Calu3 (cell line): ENCODE results near the gene OR13J1. TPM values are rescaled to one million over a fixed set of nuclear protein-coding genes. Genes with fewer than 3 reads are reported as not detected.
"Not testable (repeated sequence)": the region's sequence is repeated elsewhere in the genome, so short reads cannot be mapped to it uniquely, and the experiment has no call there.

Source experiments
- BruUV-seq: library from RNA; stranded (reverse); fragments of 400-500 nt; replicated peaks from 2 replicates; lab custom pipeline; 2021; lab: Mats Ljungman, UMichigan
- CTCF ChIA-PET: fragments of 300-600 bp; sonication (Branson Sonifier 250); formaldehyde crosslinking; loops from one replicate; lab custom pipeline; 2022; ENCODE audit warnings: antibody characterized with exemption; lab: Charles Lee
- DNase-seq: peaks from one replicate; pipeline ENCODE4 v3.0.0; 2022
- H3K27ac Mint-ChIP-seq: one replicate; pipeline ENCODE4 v1.8.0; 2022; ENCODE audit warnings: mixed read lengths; ENCODE audit not compliant: unreplicated experiment
- H3K27me3 Mint-ChIP-seq: one replicate; pipeline ENCODE4 v1.8.0; 2022; ENCODE audit warnings: mixed read lengths; ENCODE audit not compliant: unreplicated experiment
- H3K36me3 Mint-ChIP-seq: one replicate; pipeline ENCODE4 v1.8.0; 2022; ENCODE audit warnings: mild to moderate bottlenecking, moderate library complexity, mixed read lengths; ENCODE audit not compliant: insufficient read depth, unreplicated experiment
- H3K4me1 Mint-ChIP-seq: one replicate; pipeline ENCODE4 v1.8.0; 2022; ENCODE audit warnings: mild to moderate bottlenecking, low read depth, mixed read lengths; ENCODE audit not compliant: unreplicated experiment
- H3K4me3 Mint-ChIP-seq: one replicate; pipeline ENCODE4 v1.8.0; 2022; ENCODE audit warnings: mild to moderate bottlenecking, low read depth, moderate library complexity, mixed read lengths; ENCODE audit not compliant: unreplicated experiment
- H3K9me3 Mint-ChIP-seq: one replicate; pipeline ENCODE4 v1.8.0; 2022; ENCODE audit warnings: low read depth, mixed read lengths; ENCODE audit not compliant: unreplicated experiment
- CTCF ChIP-seq: fragments of 200-600 bp; IDR thresholded peaks from one replicate; pipeline ENCODE4 v1.8.0; 2022; ENCODE audit warnings: antibody characterized with exemption; ENCODE audit not compliant: unreplicated experiment
- intact Hi-C: fragments of 100-400 bp; cut with micrococcal nuclease; formaldehyde crosslinking; loops from one replicate; pipeline ENCODE4 v1.10.0; 2022; ENCODE audit not compliant: unreplicated experiment
- total RNA-seq: library from RNA; stranded (reverse); gene quantifications from 2 replicates; pipeline ENCODE4 v1.2.3, GENCODE V29; 2022

Gene OR13J1
- total RNA-seq, 1 experiment from 2014 or later = not detected

GRCh38 chr9:35915681-35916294, 45.6 kb upstream of the OR13J1 start:
- CTCF ChIA-PET = no interaction called here
- Mint-ChIP-seq H3K9me3 (no peaks in the 10 kb centered on the region), H3K36me3 (no peaks in the 10 kb centered on the region), H3K27me3 (no peaks in the 10 kb centered on the region), H3K4me3 (no peak overlapping the region), H3K27ac (no peak overlapping the region), H3K4me1 (peaks cover 3% of the 10 kb centered on the region)
- DNase-seq = no peak
- intact Hi-C loops = no loop called here
- BruUV-seq = no TSS peak
- no peak for TF ChIP-seq CTCF

- Mint-ChIP-seq H3K36me3 (no peaks in the 10 kb centered on the region), H3K27me3 (no peaks in the 10 kb centered on the region), H3K9me3 (no peaks in the 10 kb centered on the region), H3K27ac (no peak overlapping the region), H3K4me3 (no peak overlapping the region), H3K4me1 (peaks cover 8% of the 10 kb centered on the region)
- CTCF ChIA-PET = no interaction called here
- no TSS peak for BruUV-seq
- intact Hi-C loops = no loop called here
- peak; percentile 21 for DNase-seq
- no peak for TF ChIP-seq CTCF
Measured at GRCh38 chr9:35914301-35914807, 44.2 kb upstream of the OR13J1 start.

- DNase-seq, BruUV-seq, intact Hi-C loops, CTCF ChIA-PET, H3K9me3 Mint-ChIP-seq, H3K27me3 Mint-ChIP-seq, H3K4me3 Mint-ChIP-seq, H3K36me3 Mint-ChIP-seq, H3K27ac Mint-ChIP-seq: not testable (repeated sequence)
- H3K4me1 Mint-ChIP-seq = peaks cover 16% of the 10 kb centered on the region
Measured at GRCh38 chr9:35913429-35913828, 43.2 kb upstream of the OR13J1 start.

- no peak for TF ChIP-seq CTCF
- no peaks in the 10 kb centered on the region for H3K27me3 Mint-ChIP-seq
- intact Hi-C loops = no loop called here
- H3K36me3 Mint-ChIP-seq = no peaks in the 10 kb centered on the region
- no peak for DNase-seq
- H3K27ac Mint-ChIP-seq = no peak overlapping the region
- H3K4me3 Mint-ChIP-seq = no peak overlapping the region
- H3K4me1 Mint-ChIP-seq = peaks cover 21% of the 10 kb centered on the region
- BruUV-seq = no TSS peak
- H3K9me3 Mint-ChIP-seq = no peaks in the 10 kb centered on the region
- CTCF ChIA-PET = no interaction called here
Measured at GRCh38 chr9:35912791-35913400, 42.7 kb upstream of the OR13J1 start.

- CTCF ChIA-PET = interaction anchor here (1.3 kb wide), 1 partner anchor 121 kb away, joined by 3 read pairs; no protein-coding TSS in a partner anchor
- Mint-ChIP-seq H3K27ac (no peak overlapping the region), H3K9me3 (no peaks in the 10 kb centered on the region), H3K4me3 (no peak overlapping the region), H3K4me1 (peaks cover 33% of the 10 kb centered on the region), H3K36me3 (no peaks in the 10 kb centered on the region), H3K27me3 (no peaks in the 10 kb centered on the region)
- no peak for TF ChIP-seq CTCF
- no peak for DNase-seq
- no TSS peak for BruUV-seq
- intact Hi-C loops = no loop called here
Measured at GRCh38 chr9:35911690-35912089, 41.5 kb upstream of the OR13J1 start.
